Inflammatory macrophage treated with lipopolysaccharide for 4 hours (primary cell): ENCODE results near the gene CNOT1.
"Not testable (repeated sequence)": the region's sequence is repeated elsewhere in the genome, so short reads cannot be mapped to it uniquely, and the experiment has no call there.

Source experiments
- DNase-seq: peaks from one replicate; pipeline ENCODE4 v3.0.0-alpha.2; 2020

CNOT1 gene

GRCh38 chr16:58629733-58630640 is at the start of gene CNOT1:
Gene CNOT1 (minus strand): TSS chr16:58629826. CDS start chr16:58599337, 30,489 bp downstream.
- DNase-seq: peak; percentile 98

GRCh38 chr16:58678716-58679115 is 49.1 kb upstream of the CNOT1 start:
- DNase-seq: no peak

DNA sequence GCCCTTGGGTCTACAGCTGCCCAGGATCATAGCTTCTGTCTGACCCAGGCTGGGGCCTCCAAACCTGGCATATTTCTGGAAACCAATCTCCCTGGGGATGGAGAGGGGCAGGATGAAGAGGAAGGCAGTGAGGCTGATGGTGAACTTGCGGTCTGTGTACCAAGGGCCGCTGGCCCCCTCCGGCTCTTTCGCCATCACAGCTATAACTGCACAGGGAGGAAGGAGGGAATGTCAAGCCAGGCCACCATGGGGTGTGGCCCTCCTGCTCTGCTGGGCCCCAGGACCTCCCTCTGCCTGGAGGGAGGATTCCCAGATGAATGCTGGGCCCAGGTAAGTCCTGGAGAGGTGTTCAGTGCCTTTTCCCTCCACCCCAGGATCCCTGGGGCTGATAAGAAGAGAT is 48.6 kb upstream of the CNOT1 start:
- DNase-seq: no peak

DNA sequence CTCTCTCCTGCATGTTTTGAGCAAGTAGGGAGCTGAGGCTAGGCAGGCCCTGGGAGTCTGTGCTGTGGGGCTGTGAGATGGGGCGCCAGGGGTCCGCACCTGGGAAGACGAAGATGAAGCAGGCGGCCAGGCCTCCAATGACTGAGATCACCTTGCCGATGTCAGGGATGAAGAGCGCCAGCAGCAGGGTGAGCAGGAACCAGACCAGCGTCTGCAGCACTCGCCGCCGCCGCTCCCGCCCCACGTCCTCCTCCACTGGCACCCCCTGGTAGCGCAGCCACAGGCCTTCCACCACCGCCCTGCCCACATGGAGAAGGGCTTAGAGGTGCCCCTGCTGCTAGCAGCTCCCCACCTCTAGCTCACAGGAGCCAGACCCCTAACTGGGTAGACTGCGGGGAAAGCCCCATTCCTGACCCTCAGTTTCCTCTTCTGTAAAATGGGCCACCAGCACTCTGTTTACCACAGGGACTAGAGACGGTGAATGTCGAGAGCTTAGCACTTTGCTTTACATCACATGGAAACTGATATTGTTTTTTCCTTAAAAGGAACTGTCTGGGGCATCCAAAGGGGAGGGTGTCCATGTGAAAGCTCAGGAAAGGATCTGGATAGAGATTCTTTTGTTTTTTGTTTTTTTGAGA is 41.4 kb upstream of the CNOT1 start:
- no peak for DNase-seq

DNA sequence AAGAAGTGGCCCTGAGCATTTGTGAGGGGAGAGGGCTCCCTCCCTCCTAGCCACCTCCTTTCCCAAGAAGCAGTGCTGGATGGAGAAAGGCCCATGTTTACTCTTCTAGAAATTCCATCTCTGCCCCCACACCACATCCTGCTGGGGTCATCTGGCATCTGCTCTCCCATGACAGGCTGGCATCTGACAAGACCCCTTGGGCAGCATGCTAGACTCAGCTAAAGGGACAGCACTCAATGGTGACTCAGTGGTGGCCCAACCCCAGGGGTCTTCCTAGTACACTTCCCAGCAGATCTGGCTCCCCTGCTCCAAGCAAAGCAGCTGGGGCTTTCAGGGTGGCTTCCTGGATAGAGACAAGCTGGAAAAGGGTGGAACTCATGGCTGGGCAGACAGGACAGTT is 40.6 kb upstream of the CNOT1 start:
- no peak for DNase-seq

GRCh38 chr16:58665200-58665599 is 35.6 kb upstream of the CNOT1 start:
- DNase-seq: no peak

DNA sequence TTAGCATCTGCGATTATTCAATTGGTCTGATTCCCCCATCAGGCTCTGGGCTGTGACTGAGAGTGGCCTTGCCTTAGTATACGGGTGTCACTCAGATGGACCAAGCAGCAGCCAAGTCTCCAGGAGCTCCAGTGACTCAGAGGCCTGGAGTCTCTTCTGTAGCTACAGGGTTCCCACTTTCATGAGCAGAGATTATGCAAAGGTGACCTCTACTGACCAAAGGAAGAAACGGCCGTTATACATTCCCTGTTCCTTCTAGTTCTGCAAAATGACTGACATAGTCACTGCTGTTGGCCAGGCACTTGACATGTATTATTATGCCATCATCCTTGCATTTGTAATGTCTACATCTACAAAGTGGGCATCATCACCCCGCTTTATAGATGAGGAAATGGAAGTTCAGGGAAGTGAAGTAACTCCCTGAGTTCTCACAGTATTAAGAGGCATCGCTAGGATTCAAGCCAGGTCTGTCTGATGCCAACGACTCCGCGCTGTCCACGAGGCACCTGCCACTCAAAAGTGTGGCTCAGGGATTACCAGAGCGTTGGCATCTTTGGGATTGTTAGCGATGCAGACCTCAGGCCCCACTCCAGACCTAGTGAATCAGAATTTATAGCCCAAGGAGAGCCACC is 31.7 kb upstream of the CNOT1 start:
- peak; percentile 87 for DNase-seq

- not testable (repeated sequence) for DNase-seq
Measured at GRCh38 chr16:58659911-58660310, 30.3 kb upstream of the CNOT1 start.

DNA sequence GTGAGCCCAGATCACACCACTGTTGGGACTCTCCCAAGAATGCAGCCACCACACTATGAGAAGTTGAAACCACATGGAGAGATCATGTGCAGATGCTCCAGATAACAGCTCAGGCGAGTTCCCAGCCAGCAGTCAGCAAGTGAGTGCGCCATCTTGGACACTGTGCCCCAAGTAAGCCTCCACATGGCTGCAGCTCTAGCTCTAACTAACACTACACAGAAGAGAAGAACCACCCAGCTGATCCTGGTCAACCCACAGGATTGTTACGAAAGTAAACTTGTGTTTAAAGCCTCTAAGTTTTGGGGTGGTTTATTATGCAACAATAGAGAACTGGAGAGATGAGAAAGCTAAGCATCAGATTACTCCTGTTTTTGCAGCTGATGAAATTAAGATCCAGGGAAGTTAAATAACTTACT is 29.2 kb upstream of the CNOT1 start:
- DNase-seq: no peak

GRCh38 chr16:58656899-58657298 is 27.3 kb upstream of the CNOT1 start:
- DNase-seq: no peak

- no peak for DNase-seq
Measured at GRCh38 chr16:58655215-58655596, 25.6 kb upstream of the CNOT1 start.

DNA sequence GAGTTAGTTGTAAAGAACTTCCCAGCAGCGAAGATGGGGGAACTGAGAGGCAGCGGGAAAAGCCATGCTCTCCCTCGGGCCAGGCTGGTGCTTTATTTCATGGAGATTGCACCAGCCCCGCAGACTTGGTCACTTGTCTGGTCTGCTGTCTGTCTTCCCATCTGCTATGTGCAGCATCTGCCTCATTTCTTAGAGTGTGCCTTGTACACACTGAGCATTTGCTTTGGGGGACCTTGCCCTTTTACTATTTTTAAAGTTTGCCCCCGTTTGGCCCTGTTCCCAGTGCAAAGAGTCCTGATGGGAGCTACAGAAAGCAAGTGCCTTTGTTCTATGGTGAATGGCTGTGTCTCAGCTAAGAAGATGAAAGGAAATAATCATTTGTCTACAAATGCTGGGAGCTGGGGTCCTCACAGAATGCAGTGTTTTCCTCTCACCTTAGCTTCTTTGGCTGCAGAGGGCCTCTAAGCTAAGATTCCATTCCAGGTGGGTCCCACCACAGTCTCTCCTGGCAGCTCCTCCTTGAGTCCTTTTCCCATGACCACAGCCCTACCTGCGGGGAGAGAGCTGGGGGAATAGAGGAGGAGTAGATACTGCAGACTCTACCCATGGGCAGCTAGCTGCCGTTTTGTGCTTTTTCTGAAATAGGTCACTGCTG is 25.1 kb upstream of the CNOT1 start:
- no peak for DNase-seq

- DNase-seq: no peak
Measured at GRCh38 chr16:58652741-58653140, 23.1 kb upstream of the CNOT1 start.

- DNase-seq: no peak
Measured at GRCh38 chr16:58651965-58652348, 22.3 kb upstream of the CNOT1 start.

- DNase-seq: no peak
Measured at GRCh38 chr16:58649707-58650106, 20.1 kb upstream of the CNOT1 start.

GRCh38 chr16:58647107-58647506 is 17.5 kb upstream of the CNOT1 start:
- DNase-seq: no peak

- no peak for DNase-seq
Measured at GRCh38 chr16:58644765-58645487, 15.3 kb upstream of the CNOT1 start.

GRCh38 chr16:58644108-58644507 is 14.5 kb upstream of the CNOT1 start:
- DNase-seq: no peak

GRCh38 chr16:58640949-58641348 is 11.3 kb upstream of the CNOT1 start:
- DNase-seq: no peak

DNA sequence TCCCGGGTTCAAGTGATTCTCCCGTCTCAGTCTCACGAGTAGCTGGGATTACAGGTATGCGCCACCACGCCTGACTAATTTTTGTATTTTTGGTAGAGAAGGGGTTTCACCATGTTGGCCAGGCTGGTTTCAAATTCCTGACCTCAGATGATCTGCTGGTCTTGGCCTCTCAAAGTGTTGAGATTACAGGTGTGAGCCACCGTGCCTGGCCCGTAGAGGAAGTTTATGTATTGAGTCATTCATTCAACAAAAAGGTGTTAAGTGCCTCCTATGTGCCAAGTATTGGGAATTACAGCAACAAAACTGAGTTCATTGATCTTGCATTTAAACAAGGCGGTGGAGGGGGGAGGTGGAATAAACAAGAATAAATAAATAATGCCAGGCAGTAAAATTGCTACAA is 10.2 kb upstream of the CNOT1 start:
- DNase-seq: no peak

DNA sequence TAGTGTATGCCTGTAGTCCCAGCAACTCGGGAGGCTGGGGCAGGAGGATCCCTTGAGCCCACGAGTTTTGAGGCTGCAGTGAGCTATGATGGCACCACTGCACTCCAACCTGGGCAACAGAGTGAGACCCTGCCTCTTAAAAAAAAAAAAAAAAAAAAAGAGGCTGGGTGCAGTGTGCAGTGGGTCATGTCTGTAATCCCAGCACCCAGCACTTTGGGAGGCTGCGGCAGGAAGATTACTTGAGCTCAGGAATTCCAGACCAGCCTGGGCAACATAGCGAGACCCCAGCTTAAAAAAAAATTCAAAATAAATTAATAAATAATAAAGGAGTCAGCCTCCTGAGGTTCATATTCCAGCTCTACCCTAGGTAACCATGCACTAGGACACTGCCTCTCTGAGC is 9.6 kb upstream of the CNOT1 start:
- DNase-seq: no peak

DNA sequence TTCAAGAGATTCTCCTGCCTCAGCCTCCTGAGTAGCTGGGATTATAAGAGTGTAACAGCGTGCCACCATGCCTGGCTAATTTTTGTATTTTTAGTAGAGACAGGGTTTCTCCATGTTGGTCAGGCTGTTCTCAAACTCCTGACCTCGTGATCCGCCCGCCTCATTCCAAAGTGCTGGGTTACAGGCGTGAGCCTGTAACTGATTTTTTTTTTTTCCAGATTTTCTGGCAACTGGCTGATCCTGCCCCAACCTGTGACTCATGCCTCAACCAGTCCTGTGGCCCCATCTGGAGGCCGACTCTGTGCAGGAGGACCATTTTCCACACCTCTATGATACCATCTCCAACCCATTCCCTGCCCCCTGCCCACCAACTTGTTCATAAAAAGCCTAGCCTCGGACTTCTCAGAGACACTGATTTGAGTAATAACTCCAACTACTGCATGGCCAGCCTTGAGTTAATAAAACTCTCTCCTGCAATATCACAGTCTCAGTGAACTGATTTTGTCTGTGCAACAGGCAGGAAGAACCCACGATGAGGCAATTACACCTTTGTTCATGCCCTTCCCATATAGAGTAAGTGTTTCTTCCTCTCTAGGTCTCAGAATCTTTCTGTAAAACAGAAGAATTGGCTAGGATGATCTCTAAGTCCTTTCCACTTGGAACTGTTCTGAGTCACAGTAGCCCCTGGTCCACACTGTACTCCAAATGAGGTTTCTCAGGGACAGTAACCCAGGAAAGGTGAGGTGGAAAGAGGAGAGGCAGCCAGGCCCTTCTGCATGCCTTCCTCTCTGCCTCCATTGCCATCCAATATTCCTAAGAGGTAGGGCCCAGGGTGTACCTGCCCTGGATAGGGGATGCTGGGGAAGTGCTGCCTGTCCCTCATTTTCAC is 8.8 kb upstream of the CNOT1 start:
- peak; percentile 1 for DNase-seq
